ENCODE results near the gene TMEM150A.
A peak's percentile ranks its signal among the peaks of the same experiment; 100 is the strongest.

Gene TMEM150A

GRCh38 chr2:85577063-85577385 lies 25.5 kb downstream of the TMEM150A start:
- H3K9me3 ChIP-seq (replicated peaks in 1 of 2; ENCODE audit: control insufficient read depth in 2 of 2, insufficient read depth in 1 of 2, low read depth in 1 of 2, low read length in 2 of 2) = no peaks in the 10 kb centered on the region
- H4K8ac ChIP-seq (ENCODE audit: low read depth, low read length) = no peak overlapping the region
- no peak overlapping the region for H3K27ac ChIP-seq (replicated peaks; ENCODE audit: low read length)

GRCh38 chr2:85575739-85576138 lies 26.8 kb downstream of the TMEM150A start:
- no peaks in the 10 kb centered on the region for H3K36me3 ChIP-seq (replicated peaks in 1 of 2; ENCODE audit: control insufficient read depth in 2 of 2, insufficient read depth in 2 of 2, low read length in 2 of 2)
- H3K4ac ChIP-seq (ENCODE audit: low read length) = no peak overlapping the region
- no CpG with 5 or more reads among the region's 8 CpGs for whole genome bisulfite sequencing, 2 donors (ENCODE audit: extremely low coverage in 2 of 2, insufficient read length in 2 of 2, insufficient replicate concordance in 1 of 2)
- no peak overlapping the region for H4K91ac ChIP-seq (ENCODE audit: low read depth, low read length, poor library complexity)
- H2BK5ac ChIP-seq (ENCODE audit: low read length) = no peak overlapping the region
- H3K9me3 ChIP-seq (replicated peaks in 1 of 2; ENCODE audit: control insufficient read depth in 2 of 2, insufficient read depth in 1 of 2, low read depth in 1 of 2, low read length in 2 of 2) = no peaks in the 10 kb centered on the region
- H2BK15ac ChIP-seq (ENCODE audit: low read length) = no peak overlapping the region
- H3K4me1 ChIP-seq (ENCODE audit: control insufficient read depth in 2 of 2, insufficient read depth in 1 of 2, low read depth in 1 of 2, low read length in 2 of 2) = peaks cover 20 to 26% of the 10 kb centered on the region in 2 donors
- no peak overlapping the region for H3K27ac ChIP-seq (replicated peaks; ENCODE audit: low read length)
- no peak for DNase-seq (ENCODE audit: low spot score)
- no peak overlapping the region for H2AFZ ChIP-seq (ENCODE audit: low read length)
- H3K14ac ChIP-seq (ENCODE audit: low read length) = no peak overlapping the region
- H3K23ac ChIP-seq (ENCODE audit: low read depth, low read length, poor library complexity) = no peak overlapping the region
- no peak overlapping the region for H2BK12ac ChIP-seq (ENCODE audit: low read length)
- no peak overlapping the region for H3K18ac ChIP-seq (ENCODE audit: low read length)
- H3K9ac ChIP-seq (ENCODE audit: low read depth, low read length, poor library complexity) = no peak overlapping the region
- no peak overlapping the region for H2BK120ac ChIP-seq (ENCODE audit: low read depth, low read length)
- no peak overlapping the region for H2AK5ac ChIP-seq (ENCODE audit: low read depth, low read length)
- peaks cover 0 to 14% (median 10%) of the 10 kb centered on the region in 3 experiments for H3K27me3 ChIP-seq (ENCODE audit: control insufficient read depth in 3 of 3, insufficient read depth in 3 of 3, low read depth in 1 of 3, low read length in 3 of 3)
- no peak overlapping the region for H3K4me2 ChIP-seq (ENCODE audit: insufficient read depth, low read length, poor library complexity, severe bottlenecking)
- no peak overlapping the region for H3K4me3 ChIP-seq (ENCODE audit: low read length in 2 of 2)
- H3K79me1 ChIP-seq (ENCODE audit: low read depth, low read length) = no peaks in the 10 kb centered on the region
- H4K8ac ChIP-seq (ENCODE audit: low read depth, low read length) = no peak overlapping the region

More at GRCh38 chr2:85577063-85577385, 25.5 kb downstream of the TMEM150A start:
- Histone ChIP-seq H2AK5ac (ENCODE audit: low read depth, low read length) (no peak overlapping the region), H2BK12ac (ENCODE audit: low read length) (no peak overlapping the region), H2BK5ac (ENCODE audit: low read length) (no peak overlapping the region), H3K4me1 (ENCODE audit: control insufficient read depth in 2 of 2, insufficient read depth in 1 of 2, low read depth in 1 of 2, low read length in 2 of 2) (peaks cover 20 to 26% of the 10 kb centered on the region in 2 donors), H3K23ac (ENCODE audit: low read depth, low read length, poor library complexity) (no peak overlapping the region), H2BK15ac (ENCODE audit: low read length) (no peak overlapping the region), H2BK120ac (ENCODE audit: low read depth, low read length) (no peak overlapping the region), H3K27me3 (ENCODE audit: control insufficient read depth in 3 of 3, insufficient read depth in 3 of 3, low read depth in 1 of 3, low read length in 3 of 3) (peaks cover 0 to 6% (median 3%) of the 10 kb centered on the region in 3 experiments), H3K36me3 (replicated peaks in 1 of 2; ENCODE audit: control insufficient read depth in 2 of 2, insufficient read depth in 2 of 2, low read length in 2 of 2) (no peaks in the 10 kb centered on the region), H3K4me3 (ENCODE audit: low read length in 2 of 2) (no peak overlapping the region), H3K4ac (ENCODE audit: low read length) (no peak overlapping the region), H3K14ac (ENCODE audit: low read length) (no peak overlapping the region), H4K91ac (ENCODE audit: low read depth, low read length, poor library complexity) (no peak overlapping the region), H3K4me2 (ENCODE audit: insufficient read depth, low read length, poor library complexity, severe bottlenecking) (no peak overlapping the region), H3K79me1 (ENCODE audit: low read depth, low read length) (no peaks in the 10 kb centered on the region), H2AFZ (ENCODE audit: low read length) (peak overlapping the region; percentile 93), H3K9ac (ENCODE audit: low read depth, low read length, poor library complexity) (no peak overlapping the region), H3K18ac (ENCODE audit: low read length) (no peak overlapping the region)
- no peak for DNase-seq (ENCODE audit: low spot score)
- no CpG with 5 or more reads among the region's 3 CpGs for WGBS, 2 donors (ENCODE audit: extremely low coverage in 2 of 2, insufficient read length in 2 of 2, insufficient replicate concordance in 1 of 2)

GRCh38 chr2:85566265-85566664 lies 36.2 kb downstream of the TMEM150A start:
- no peak overlapping the region for H3K4me3 ChIP-seq (ENCODE audit: low read length in 2 of 2)
- no peak overlapping the region for H3K14ac ChIP-seq (ENCODE audit: low read length)
- no peak overlapping the region for H3K4me2 ChIP-seq (ENCODE audit: insufficient read depth, low read length, poor library complexity, severe bottlenecking)
- H3K9me3 ChIP-seq (replicated peaks in 1 of 2; ENCODE audit: control insufficient read depth in 2 of 2, insufficient read depth in 1 of 2, low read depth in 1 of 2, low read length in 2 of 2) = no peaks in the 10 kb centered on the region
- no peak overlapping the region for H2BK120ac ChIP-seq (ENCODE audit: low read depth, low read length)
- H2BK15ac ChIP-seq (ENCODE audit: low read length) = no peak overlapping the region
- no peak for DNase-seq (ENCODE audit: low spot score)
- H2BK5ac ChIP-seq (ENCODE audit: low read length) = no peak overlapping the region
- H4K91ac ChIP-seq (ENCODE audit: low read depth, low read length, poor library complexity) = no peak overlapping the region
- H3K79me1 ChIP-seq (ENCODE audit: low read depth, low read length) = no peaks in the 10 kb centered on the region
- H3K18ac ChIP-seq (ENCODE audit: low read length) = no peak overlapping the region
- H3K4ac ChIP-seq (ENCODE audit: low read length) = no peak overlapping the region
- WGBS, 2 donors (ENCODE audit: extremely low coverage in 2 of 2, insufficient read length in 2 of 2, insufficient replicate concordance in 1 of 2) = no CpG with 5 or more reads among the region's 4 CpGs
- H2BK12ac ChIP-seq (ENCODE audit: low read length) = no peak overlapping the region
- H4K8ac ChIP-seq (ENCODE audit: low read depth, low read length) = no peak overlapping the region
- H2AK5ac ChIP-seq (ENCODE audit: low read depth, low read length) = no peak overlapping the region
- H3K27ac ChIP-seq (replicated peaks; ENCODE audit: low read length) = no peak overlapping the region
- H3K36me3 ChIP-seq (replicated peaks in 1 of 2; ENCODE audit: control insufficient read depth in 2 of 2, insufficient read depth in 2 of 2, low read length in 2 of 2) = no peaks in the 10 kb centered on the region
- peaks cover 0 to 11% (median 10%) of the 10 kb centered on the region in 3 experiments for H3K27me3 ChIP-seq (ENCODE audit: control insufficient read depth in 3 of 3, insufficient read depth in 3 of 3, low read depth in 1 of 3, low read length in 3 of 3)
- H3K9ac ChIP-seq (ENCODE audit: low read depth, low read length, poor library complexity) = no peak overlapping the region
- no peak overlapping the region for H3K23ac ChIP-seq (ENCODE audit: low read depth, low read length, poor library complexity)
- no peak overlapping the region for H2AFZ ChIP-seq (ENCODE audit: low read length)
- H3K4me1 ChIP-seq (ENCODE audit: control insufficient read depth in 2 of 2, insufficient read depth in 1 of 2, low read depth in 1 of 2, low read length in 2 of 2) = no peaks in the 10 kb centered on the region

GRCh38 chr2:85564144-85564563 lies 38.3 kb downstream of the TMEM150A start:
- Histone ChIP-seq H2BK12ac (ENCODE audit: low read length) (no peak overlapping the region), H3K27me3 (ENCODE audit: control insufficient read depth in 3 of 3, insufficient read depth in 3 of 3, low read depth in 1 of 3, low read length in 3 of 3) (no peaks in the 10 kb centered on the region), H3K14ac (ENCODE audit: low read length) (no peak overlapping the region), H2AFZ (ENCODE audit: low read length) (no peak overlapping the region), H3K4me1 (ENCODE audit: control insufficient read depth in 2 of 2, insufficient read depth in 1 of 2, low read depth in 1 of 2, low read length in 2 of 2) (peaks cover 0 to 2% of the 10 kb centered on the region in 2 donors), H3K23ac (ENCODE audit: low read depth, low read length, poor library complexity) (no peak overlapping the region), H4K8ac (ENCODE audit: low read depth, low read length) (no peak overlapping the region), H2BK5ac (ENCODE audit: low read length) (no peak overlapping the region), H3K4me3 (ENCODE audit: low read length in 2 of 2) (no peak overlapping the region), H3K9ac (ENCODE audit: low read depth, low read length, poor library complexity) (no peak overlapping the region), H2BK15ac (ENCODE audit: low read length) (no peak overlapping the region), H3K18ac (ENCODE audit: low read length) (no peak overlapping the region), H4K91ac (ENCODE audit: low read depth, low read length, poor library complexity) (no peak overlapping the region), H2BK120ac (ENCODE audit: low read depth, low read length) (no peak overlapping the region), H3K4me2 (ENCODE audit: insufficient read depth, low read length, poor library complexity, severe bottlenecking) (no peak overlapping the region), H3K79me1 (ENCODE audit: low read depth, low read length) (peaks cover 2% of the 10 kb centered on the region), H3K36me3 (replicated peaks in 1 of 2; ENCODE audit: control insufficient read depth in 2 of 2, insufficient read depth in 2 of 2, low read length in 2 of 2) (peaks cover 0 to under 1% of the 10 kb centered on the region in 2 donors), H2AK5ac (ENCODE audit: low read depth, low read length) (no peak overlapping the region), H3K27ac (replicated peaks; ENCODE audit: low read length) (no peak overlapping the region), H3K9me3 (replicated peaks in 1 of 2; ENCODE audit: control insufficient read depth in 2 of 2, insufficient read depth in 1 of 2, low read depth in 1 of 2, low read length in 2 of 2) (no peaks in the 10 kb centered on the region), H3K4ac (ENCODE audit: low read length) (no peak overlapping the region)
- no CpG with 5 or more reads among the region's 5 CpGs for WGBS, 2 donors (ENCODE audit: extremely low coverage in 2 of 2, insufficient read length in 2 of 2, insufficient replicate concordance in 1 of 2)
- DNase-seq (ENCODE audit: low spot score) = no peak
